HepG2 (cell line): ENCODE results near the gene NAA38. TPM values are rescaled to one million over a fixed set of nuclear protein-coding genes. Genes with fewer than 3 reads are reported as not detected.

Experiments
- DDIT3 ChIP-seq: sonication (generic); formaldehyde crosslinking; IDR thresholded peaks from 2 replicates; pipeline ENCODE4 v1.4.0; 2020; ENCODE audit warnings: mild to moderate bottlenecking, missing genetic modification reagents
- FOSL1 ChIP-seq: sonication (generic); formaldehyde crosslinking; IDR thresholded peaks from 2 replicates; pipeline ENCODE4 v1.9.0; 2021; ENCODE audit warnings: missing genetic modification reagents, borderline replicate concordance
- FOXC1 ChIP-seq: sonication (generic); formaldehyde crosslinking; IDR thresholded peaks from 2 replicates; pipeline ENCODE4 v1.8.0; 2022; ENCODE audit warnings: mild to moderate bottlenecking, missing genetic modification reagents, borderline replicate concordance
- GLI4 ChIP-seq: sonication (generic); formaldehyde crosslinking; IDR thresholded peaks from 2 replicates; pipeline ENCODE4 v1.5.1; 2020; ENCODE audit warnings: missing genetic modification reagents, mild to moderate bottlenecking, moderate library complexity, borderline replicate concordance
- HOXA3 ChIP-seq: sonication (generic); formaldehyde crosslinking; IDR thresholded peaks from 2 replicates; pipeline ENCODE4 v1.5.0; 2020; ENCODE audit warnings: missing genetic modification reagents
- KDM1A ChIP-seq: IDR thresholded peaks from 2 replicates; pipeline ENCODE4 v1.6.1; 2016; ENCODE audit warnings: missing compliant biosample characterization
- KDM2A ChIP-seq: sonication (generic); formaldehyde crosslinking; IDR thresholded peaks from 2 replicates; pipeline ENCODE4 v1.4.0; 2020; ENCODE audit warnings: low read depth, missing genetic modification reagents, borderline replicate concordance
- MLX ChIP-seq: IDR thresholded peaks from 2 replicates; pipeline ENCODE4 v1.6.1; 2016
- MTF1 ChIP-seq: sonication (generic); formaldehyde crosslinking; IDR thresholded peaks from 2 replicates; pipeline ENCODE4 v1.5.0; 2020; ENCODE audit warnings: missing genetic modification reagents
- NFE2L2 ChIP-seq: fragments of 150-350 bp; IDR thresholded peaks from 2 replicates; pipeline ENCODE4 v1.6.1; 2014; ENCODE audit warnings: low read length
- NR1H2 ChIP-seq: sonication (generic); formaldehyde crosslinking; IDR thresholded peaks from 2 replicates; pipeline ENCODE4 v1.8.1; 2022; ENCODE audit warnings: low read depth, missing genetic modification reagents, borderline replicate concordance
- NR2F1 ChIP-seq, 2 experiments: fragments of 450-650 bp in 1 of 2; formaldehyde crosslinking in 1 of 2; IDR thresholded peaks; 2 replicates each; pipeline versions ENCODE4 v1.5.0 to v1.6.1; 2016 to 2020; ENCODE audit warnings: mild to moderate bottlenecking in 1 of 2, missing compliant biosample characterization in 1 of 2, missing genetic modification reagents in 1 of 2, moderate library complexity in 1 of 2
- ONECUT2 ChIP-seq: sonication (generic); formaldehyde crosslinking; IDR thresholded peaks from 2 replicates; pipeline ENCODE4 v1.4.0; 2020; ENCODE audit warnings: missing genetic modification reagents
- PATZ1 ChIP-seq: sonication (generic); formaldehyde crosslinking; IDR thresholded peaks from 2 replicates; pipeline ENCODE4 v1.4.0; 2020; ENCODE audit warnings: missing genetic modification reagents
- POLR2AphosphoS2 ChIP-seq: IDR thresholded peaks from 2 replicates; pipeline ENCODE4 v1.6.1; 2011; ENCODE audit warnings: low read depth, low read length, improper control_type of control experiment
- RNF2 ChIP-seq: fragments of 450-650 bp; conservative IDR thresholded peaks from 2 replicates; pipeline ENCODE4 v1.6.1; 2016; ENCODE audit warnings: low read depth
- SRSF4 ChIP-seq: fragments of 200-400 bp; formaldehyde crosslinking; IDR thresholded peaks from one replicate; pipeline ENCODE4 v1.6.1; 2018; ENCODE audit warnings: mild to moderate bottlenecking, low read depth, low read length, moderate library complexity; ENCODE audit not compliant: poor library complexity, severe bottlenecking
- SRY ChIP-seq: sonication (generic); formaldehyde crosslinking; IDR thresholded peaks from 2 replicates; pipeline ENCODE4 v1.8.0; 2022; ENCODE audit warnings: mild to moderate bottlenecking, missing genetic modification reagents
- STAT6 ChIP-seq: sonication (generic); formaldehyde crosslinking; IDR thresholded peaks from 2 replicates; pipeline ENCODE4 v1.4.0; 2020; ENCODE audit warnings: missing genetic modification reagents, mild to moderate bottlenecking, borderline replicate concordance
- TCF7L2 ChIP-seq: IDR thresholded peaks from 2 replicates; pipeline ENCODE4 v1.6.1; 2011; ENCODE audit warnings: mild to moderate bottlenecking, low read depth, low read length, moderate library complexity
- THAP8 ChIP-seq: sonication (generic); formaldehyde crosslinking; IDR thresholded peaks from 2 replicates; pipeline ENCODE4 v1.5.1; 2020; ENCODE audit warnings: missing genetic modification reagents, mild to moderate bottlenecking, borderline replicate concordance
- ZFP36L2 ChIP-seq: sonication (generic); formaldehyde crosslinking; IDR thresholded peaks from 2 replicates; pipeline ENCODE4 v1.4.0; 2020; ENCODE audit warnings: missing genetic modification reagents
- ZNF264 ChIP-seq: sonication (generic); formaldehyde crosslinking; IDR thresholded peaks from 2 replicates; pipeline ENCODE4 v1.4.0; 2020; ENCODE audit warnings: missing genetic modification reagents
- ZNF615 ChIP-seq: sonication (generic); formaldehyde crosslinking; IDR thresholded peaks from 2 replicates; pipeline ENCODE4 v1.5.0; 2020; ENCODE audit warnings: mild to moderate bottlenecking, missing genetic modification reagents, borderline replicate concordance
- ZNF878 ChIP-seq: sonication (generic); formaldehyde crosslinking; IDR thresholded peaks from 2 replicates; pipeline ENCODE4 v1.8.1; 2023; ENCODE audit warnings: mild to moderate bottlenecking, missing genetic modification reagents, moderate library complexity
- polyA plus RNA-seq, 8 experiments: library from polyadenylated mRNA; depleted of rRNA in 3 of 8; stranded (reverse) in 7 of 8; unstranded in 1 of 8; fragments of >200 nt; fragmentation: Illumina TruSeq in 4 of 8; extraction: Trizol in 4 of 8; gene quantifications; 2 replicates each; pipeline versions ENCODE4 v1.2.1 to v1.2.3, GENCODE V29; 2011 to 2016; ENCODE audit warnings: low read depth in 4 of 8, missing spikeins in 1 of 8, mixed read lengths in 1 of 8; ENCODE audit not compliant: insufficient read depth in 1 of 8
- total RNA-seq, 5 experiments: library from RNA; depleted of rRNA; stranded (reverse); fragments of >200 nt; fragmentation: Illumina TruSeq; extraction: Trizol; gene quantifications; 2 replicates each; pipeline ENCODE4 v1.2.3, GENCODE V29; 2016; ENCODE audit warnings: low read depth in 1 of 5

NAA38 gene
- total and polyA plus RNA-seq, 2 of the 13 experiments (the other 11 are each of a cell fraction or from before 2014, with no cell fraction given): 46.9 to 91.6 TPM

- TF ChIP-seq MLX (CRISPR knock-in tag): no peak
- TF ChIP-seq SRY (CRISPR knock-in tag): no peak; the same call in 1 of the 2 replicates
- 0 out of 2 replicates have a peak, but pooled peaks have one; percentile 25 for TF ChIP-seq FOXC1 (CRISPR knock-in tag)
- TF ChIP-seq DDIT3 (CRISPR knock-in tag): no peak
- peak; percentile 56; the same call in 1 of the 2 replicates for TF ChIP-seq HOXA3
- no peak for TF ChIP-seq SRSF4
- no peak for TF ChIP-seq ZNF615 (CRISPR knock-in tag)
- TF ChIP-seq FOSL1 (CRISPR knock-in tag): no peak
- no peak for TF ChIP-seq ZNF878 (CRISPR knock-in tag)
- no peak for TF ChIP-seq GLI4 (CRISPR knock-in tag)
- TF ChIP-seq KDM1A (CRISPR knock-in tag): no peak
- TF ChIP-seq MTF1: no peak
- no peak for TF ChIP-seq ONECUT2
- TF ChIP-seq NFE2L2: no peak
- TF ChIP-seq KDM2A: peak; percentile 40; the same call in 1 of the 2 replicates
- TF ChIP-seq NR2F1 (CRISPR knock-in tag; IDR thresholded peaks at IDR 0.05): no peak
- no peak for TF ChIP-seq ZFP36L2 (CRISPR knock-in tag)
- no peak for TF ChIP-seq THAP8 (CRISPR knock-in tag)
- TF ChIP-seq STAT6 (CRISPR knock-in tag): no peak
- TF ChIP-seq PATZ1 (CRISPR knock-in tag): peak; percentile 86
- TF ChIP-seq ZNF264 (CRISPR knock-in tag): no peak
- no peak for TF ChIP-seq NR1H2 (CRISPR knock-in tag)
- TF ChIP-seq POLR2AphosphoS2: 0 out of 2 replicates have a peak, but pooled peaks have one; percentile 1
- no peak for TF ChIP-seq TCF7L2
- TF ChIP-seq RNF2: no peak
Measured at GRCh38 chr17:7843536-7844291, 13.6 kb downstream of the NAA38 start (continued).
